ENCODE results near the gene KRT36. TPM values are rescaled to one million over a fixed set of nuclear protein-coding genes. Genes with fewer than 3 reads are reported as not detected.

KRT36 gene
- total and polyA plus RNA-seq, 2 of the 8 experiments (the other 6 are each of a cell fraction or from before 2014, with no cell fraction given): not detected

- POLR2A ChIA-PET (ENCODE audit: partially characterized antibody): interaction anchor here (0.6 to 11.0 kb wide), 3 partner anchors 9 to 501 kb away, joined by 3 to 293 read pairs (median 4); no protein-coding TSS in a partner anchor
- H3K23ac ChIP-seq (ENCODE audit: insufficient read length): no peak overlapping the region
- H3K27me3 ChIP-seq (replicated peaks in 1 of 4; ENCODE audit: control insufficient read depth in 3 of 4, extremely low read depth in 1 of 4, insufficient read depth in 3 of 4, low read length in 3 of 4): no peaks in the 10 kb centered on the region
- H3K4me2 ChIP-seq (ENCODE audit: insufficient read depth in 1 of 2, low read depth in 2 of 2, low read length in 2 of 2): no peak overlapping the region
- H3K27ac ChIP-seq (ENCODE audit: low read depth, low read length): no peak overlapping the region
- FAIRE-seq: no peak
- H4K5ac ChIP-seq (ENCODE audit: insufficient read length, low read depth, low read length): no peak overlapping the region
- peaks cover 0 to 13% of the 10 kb centered on the region in 2 experiments; a peak in 3 of 4 replicates for H3K79me2 ChIP-seq (ENCODE audit: control insufficient read depth in 1 of 2, insufficient read depth in 2 of 2, low read length in 2 of 2)
- no peak overlapping the region for H4K91ac ChIP-seq (replicated peaks; ENCODE audit: insufficient read length, low read length)
- no peak overlapping the region for H2BK5ac ChIP-seq (ENCODE audit: low read depth, low read length)
- no peak overlapping the region for H3K14ac ChIP-seq (ENCODE audit: insufficient read length)
- no peak overlapping the region for H3K9ac ChIP-seq (replicated peaks in 1 of 4; ENCODE audit: extremely low read depth in 1 of 4, low read depth in 3 of 4, low read length in 3 of 4)
- H2BK15ac ChIP-seq (ENCODE audit: low read length): no peak overlapping the region
- no peak overlapping the region for H2BK12ac ChIP-seq (ENCODE audit: low read depth, low read length)
- WGBS, 2 experiments (ENCODE audit: extremely low coverage in 1 of 2, insufficient coverage in 1 of 2, insufficient read length in 1 of 2, insufficient replicate concordance in 2 of 2, low coverage in 1 of 2, low lambda C conversion rate in 2 of 2, missing lambda C conversion rate in 1 of 2): 92% methylated on average over 16 of the region's 19 CpGs; no CpG with 5 or more reads in 1 of the 2 experiments
- no peak overlapping the region for H2BK120ac ChIP-seq (replicated peaks; ENCODE audit: low read depth, low read length)
- CTCF ChIA-PET (ENCODE audit: partially characterized antibody): interaction anchor here (0.9 to 4.6 kb wide), 3 partner anchors 25 to 141 kb away, joined by 3 to 34 read pairs (median 3); no protein-coding TSS in a partner anchor
- DNase-seq (ENCODE audit: low read depth in 1 of 2, low spot score in 2 of 2): no peak
- peaks cover 6% of the 10 kb centered on the region; the same call in 1 of the 2 replicates for H3K23me2 ChIP-seq (ENCODE audit: low read depth, low read length)
- peaks cover 5% of the 10 kb centered on the region; the same call in 1 of the 2 replicates for H3K79me1 ChIP-seq (ENCODE audit: low read depth, low read length)
- H3K4me3 ChIP-seq (ENCODE audit: extremely low read depth in 1 of 4, insufficient read depth in 2 of 4, low read depth in 3 of 4, low read length in 4 of 4): no peak overlapping the region
- peaks cover 4 to 12% of the 10 kb centered on the region in 2 experiments for H4K20me1 ChIP-seq (replicated peaks in 1 of 2; ENCODE audit: control insufficient read depth in 1 of 2, insufficient read depth in 2 of 2, low read length in 2 of 2)
- H3K56ac ChIP-seq (replicated peaks; ENCODE audit: insufficient read length, low read depth, low read length): no peak overlapping the region
- peaks cover 2 to 22% (median 13%) of the 10 kb centered on the region in 4 experiments for H3K4me1 ChIP-seq (replicated peaks in 1 of 4; ENCODE audit: control insufficient read depth in 3 of 4, insufficient read depth in 4 of 4, low read length in 3 of 4)
- H4K8ac ChIP-seq (ENCODE audit: extremely low read depth, insufficient read depth, low read length): no peak overlapping the region
- H2BK20ac ChIP-seq (ENCODE audit: low read length): no peak overlapping the region
- H3K36me3 ChIP-seq (ENCODE audit: control insufficient read depth in 2 of 4, insufficient read depth in 4 of 4, low read length in 3 of 4): peaks cover 12 to 38% (median 19%) of the 10 kb centered on the region in 4 experiments
- no peaks in the 10 kb centered on the region for H3K9me3 ChIP-seq (ENCODE audit: insufficient read depth in 2 of 2, low read depth in 1 of 2, low read length in 1 of 2)
- H3K18ac ChIP-seq (ENCODE audit: extremely low read depth, low read length): no peak overlapping the region
- H2AK5ac ChIP-seq (ENCODE audit: low read depth, low read length): no peak overlapping the region
- H3K4ac ChIP-seq (replicated peaks; ENCODE audit: insufficient read length, low read depth, low read length): no peak overlapping the region
- no peak overlapping the region for H2AFZ ChIP-seq (ENCODE audit: low read length)
- TF ChIP-seq TCF12 (IDR thresholded peaks at IDR 0.05; ENCODE audit: low read depth, low read length) (no peak), EGR1 (IDR thresholded peaks at IDR 0.05; ENCODE audit: borderline replicate concordance, low read depth, low read length) (no peak), CTCF (IDR thresholded peaks at IDR 0.05; ENCODE audit: control extremely low read depth in 1 of 3, insufficient read depth in 1 of 3, low read depth in 1 of 3, low read length in 3 of 3) (no peak), JUN (IDR thresholded peaks at IDR 0.05; ENCODE audit: low read depth, low read length) (no peak), FOSL1 (IDR thresholded peaks at IDR 0.05; ENCODE audit: insufficient read depth, low read depth, low read length) (no peak), POLR2A (IDR thresholded peaks at IDR 0.05; ENCODE audit: control extremely low read depth in 1 of 2, low read depth in 2 of 2, low read length in 2 of 2) (no peak), CBX8 (IDR thresholded peaks at IDR 0.05; ENCODE audit: borderline replicate concordance, low read depth, low read length) (no peak), BRCA1 (IDR thresholded peaks at IDR 0.05; ENCODE audit: low read depth, low read length) (no peak), MAX (IDR thresholded peaks at IDR 0.05) (no peak), SIRT6 (IDR thresholded peaks at IDR 0.05; ENCODE audit: low read length) (no peak), CREB1 (IDR thresholded peaks at IDR 0.05) (no peak), CHD1 (IDR thresholded peaks at IDR 0.05; ENCODE audit: low read depth, low read length) (no peak), RBBP5 (IDR thresholded peaks at IDR 0.05; ENCODE audit: borderline replicate concordance, low read depth, low read length) (no peak)
These were observed 34.1 kb upstream of the KRT36 start for GRCh38 chr17:41523787-41524186.
